SKM-1 treated with dmso at 0.1 percent for 144 hours (cell line): ENCODE measurements around the gene PPP1R9B.

Experiments used
- DNase-seq: peaks from one replicate; lab custom pipeline; 2025; ENCODE audit not compliant: unreplicated experiment; lab: John Stamatoyannopoulos, UW

PPP1R9B gene

GRCh38 chr17:50094243-50094752 lies 56.2 kb downstream of the PPP1R9B start:
- DNase-seq, result peak; percentile 71

DNA sequence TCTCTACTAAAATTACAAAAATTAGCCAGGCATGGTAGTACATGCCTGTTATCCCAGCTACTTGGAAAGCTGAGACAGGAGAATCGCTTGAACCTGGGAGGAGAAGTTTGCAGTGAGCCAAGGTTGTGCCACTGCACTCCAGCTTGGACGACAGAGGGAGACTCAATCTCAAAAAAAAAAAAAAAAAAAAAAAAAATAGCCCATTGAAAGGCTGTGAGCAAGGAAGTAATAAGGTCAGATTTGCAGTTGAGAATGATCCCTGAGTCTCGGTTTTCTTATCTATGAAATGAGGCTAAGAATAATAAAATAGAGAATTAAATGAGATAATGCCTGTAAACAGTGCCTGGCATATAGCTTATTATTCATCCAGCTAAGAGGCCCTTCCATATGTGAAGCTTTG lies 56.7 kb downstream of the PPP1R9B start:
- DNase-seq, result no peak

DNA sequence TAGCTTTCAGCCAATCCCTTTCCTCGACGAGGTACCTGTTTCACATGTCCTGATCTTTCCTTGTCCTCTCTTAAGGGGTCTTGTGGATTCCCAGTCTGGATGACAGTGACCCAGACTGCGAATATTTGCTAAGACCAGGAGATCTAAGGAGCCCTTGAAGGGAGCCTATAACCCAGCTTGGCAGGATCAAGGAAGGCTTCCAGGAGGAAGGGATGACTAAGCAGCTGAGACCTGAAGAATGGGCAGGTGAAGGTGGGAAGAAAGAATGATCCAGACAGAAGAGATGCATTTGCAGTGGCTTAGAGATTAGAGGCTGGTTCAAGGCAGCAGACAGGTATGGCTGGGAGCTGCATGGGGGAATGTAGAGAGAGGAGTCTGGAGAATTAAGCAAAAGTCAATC lies 57.2 kb downstream of the PPP1R9B start:
- DNase-seq, result no peak

DNA sequence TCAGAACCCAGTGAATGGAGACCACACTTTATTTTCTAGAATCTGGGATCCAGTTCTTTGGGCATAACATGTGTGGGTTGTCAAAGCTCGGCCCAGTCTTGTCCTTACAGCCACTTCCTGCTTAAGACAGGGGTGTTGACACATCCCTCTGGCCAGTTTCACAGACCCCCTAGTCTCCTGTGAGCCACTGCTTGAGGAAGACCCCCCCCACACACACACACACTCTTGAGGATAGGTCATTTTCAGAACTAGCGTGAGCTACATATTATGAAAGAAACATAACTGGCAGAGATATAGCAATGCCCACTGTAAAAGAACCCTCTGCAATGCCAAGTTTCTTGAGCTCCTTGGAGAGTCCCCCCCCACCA lies 58.6 kb downstream of the PPP1R9B start:
- no peak for DNase-seq

DNA sequence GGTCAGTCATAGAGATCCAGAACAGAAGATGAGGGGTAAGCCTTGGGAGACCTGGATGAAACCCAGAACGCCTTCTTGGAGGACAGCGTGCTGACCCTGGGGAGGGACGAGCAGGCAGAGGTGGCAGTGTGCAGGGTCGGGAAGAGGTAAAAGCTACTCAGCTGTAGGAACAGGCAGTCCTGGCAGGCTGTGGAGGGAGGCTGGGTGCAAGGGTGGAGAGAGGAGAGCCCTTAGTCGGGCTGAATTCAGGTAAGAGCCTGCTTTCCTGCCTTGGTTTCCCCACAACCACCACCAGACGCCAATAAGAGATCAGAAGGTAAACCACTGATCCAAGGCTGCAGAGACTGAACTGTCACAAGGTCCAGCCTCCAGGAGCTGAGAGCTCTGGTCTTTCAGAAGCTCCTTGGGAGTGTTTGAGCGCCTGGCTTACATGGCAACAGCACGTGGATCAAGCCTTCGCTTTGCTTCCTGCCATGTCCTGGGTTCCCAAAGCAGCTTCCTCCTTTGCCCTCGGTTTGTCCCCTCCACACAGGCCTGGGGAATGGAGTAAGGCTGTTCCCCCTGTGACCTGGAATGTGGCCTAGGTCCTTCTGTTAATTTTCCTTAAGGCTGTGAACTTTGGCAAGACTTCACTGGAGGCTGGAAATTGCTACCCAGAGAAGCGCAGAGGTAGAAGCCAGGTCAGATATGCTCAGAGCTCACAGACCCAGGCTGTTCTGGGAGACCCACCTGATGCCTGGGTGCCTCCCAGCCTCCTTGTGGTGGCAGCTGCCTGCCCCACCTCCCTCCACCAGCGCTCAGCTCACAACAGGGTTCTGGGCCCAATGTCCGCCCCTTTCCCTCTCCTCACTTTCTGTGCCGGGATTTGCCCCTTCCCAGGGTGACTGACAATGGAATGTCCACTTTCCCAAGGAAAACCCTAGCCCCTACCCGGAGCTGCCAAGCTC lies 59.2 kb downstream of the PPP1R9B start:
- no peak for DNase-seq

- no peak for DNase-seq
Measured at GRCh38 chr17:50090071-50090470, 60.4 kb downstream of the PPP1R9B start.

GRCh38 chr17:50088952-50089825 lies 61.3 kb downstream of the PPP1R9B start:
- no peak for DNase-seq

GRCh38 chr17:50087912-50088405 lies 62.5 kb downstream of the PPP1R9B start:
- no peak for DNase-seq

- DNase-seq, result peak; percentile 71
Measured at GRCh38 chr17:50087246-50087911, 63.1 kb downstream of the PPP1R9B start.
